ENCODE results near the gene BICDL2.
A peak's percentile ranks its signal among the peaks of the same experiment; 100 is the strongest.
"Not testable (repeated sequence)": the region's sequence is repeated elsewhere in the genome, so short reads cannot be mapped to it uniquely, and the experiment has no call there.

Gene BICDL2

GRCh38 chr16:3058139-3059030 lies 21.6 kb upstream of the BICDL2 start:
- in situ Hi-C loops (cut with MboI; ENCODE audit: low pct_unique_long_range_greater_than_20kb, low sequenced_read_pairs, unreplicated experiment), result no loop called here
- peak; percentile 64 for TF ChIP-seq CTCF (IDR thresholded peaks at IDR 0.05; ENCODE audit: extremely low read depth, insufficient read depth, missing control alignments)

GRCh38 chr16:3057181-3058138 lies 20.7 kb upstream of the BICDL2 start:
- TF ChIP-seq CTCF (IDR thresholded peaks at IDR 0.05; ENCODE audit: extremely low read depth, insufficient read depth, missing control alignments), result no peak
- DNase-seq (ENCODE audit: low spot score), result no peak

More at GRCh38 chr16:3058139-3059030, 21.6 kb upstream of the BICDL2 start:
- DNase-seq (ENCODE audit: low spot score), result peak; percentile 80

GRCh38 chr16:3056336-3057180 lies 19.8 kb upstream of the BICDL2 start:
- no peak for TF ChIP-seq CTCF (IDR thresholded peaks at IDR 0.05; ENCODE audit: extremely low read depth, insufficient read depth, missing control alignments)
- in situ Hi-C loops (cut with MboI; ENCODE audit: low pct_unique_long_range_greater_than_20kb, low sequenced_read_pairs, unreplicated experiment), result no loop called here
- DNase-seq (ENCODE audit: low spot score), result no peak

More at GRCh38 chr16:3057181-3058138, 20.7 kb upstream of the BICDL2 start:
- in situ Hi-C loops (cut with MboI; ENCODE audit: low pct_unique_long_range_greater_than_20kb, low sequenced_read_pairs, unreplicated experiment), result no loop called here

- DNase-seq (ENCODE audit: low spot score); in situ Hi-C loops (cut with MboI; ENCODE audit: low pct_unique_long_range_greater_than_20kb, low sequenced_read_pairs, unreplicated experiment): not testable (repeated sequence)
Observed at GRCh38 chr16:3055734-3056115, 19.0 kb upstream of the BICDL2 start.

- TF ChIP-seq CTCF (IDR thresholded peaks at IDR 0.05; ENCODE audit: extremely low read depth, insufficient read depth, missing control alignments), result no peak
- in situ Hi-C loops (cut with MboI; ENCODE audit: low pct_unique_long_range_greater_than_20kb, low sequenced_read_pairs, unreplicated experiment), result no loop called here
- DNase-seq (ENCODE audit: low spot score), result peak; percentile 34
Observed at GRCh38 chr16:3054965-3055733, 18.4 kb upstream of the BICDL2 start.

GRCh38 chr16:3053330-3053710 lies 16.6 kb upstream of the BICDL2 start:
- in situ Hi-C loops (cut with MboI; ENCODE audit: low pct_unique_long_range_greater_than_20kb, low sequenced_read_pairs, unreplicated experiment); DNase-seq (ENCODE audit: low spot score): not testable (repeated sequence)
- TF ChIP-seq CTCF (IDR thresholded peaks at IDR 0.05; ENCODE audit: extremely low read depth, insufficient read depth, missing control alignments), result peak; percentile 11

- in situ Hi-C loops (cut with MboI; ENCODE audit: low pct_unique_long_range_greater_than_20kb, low sequenced_read_pairs, unreplicated experiment); DNase-seq (ENCODE audit: low spot score): not testable (repeated sequence)
Observed at GRCh38 chr16:3052571-3053329, 16.0 kb upstream of the BICDL2 start.
